ENCODE data around the gene C10orf67.
"Not testable (repeated sequence)": the region's sequence is repeated elsewhere in the genome, so short reads cannot be mapped to it uniquely, and the experiment has no call there.

The C10orf67 gene

GRCh38 chr10:23280419-23281043, 64.1 kb downstream of the C10orf67 start:
- TF ChIP-seq, protein P1, sequence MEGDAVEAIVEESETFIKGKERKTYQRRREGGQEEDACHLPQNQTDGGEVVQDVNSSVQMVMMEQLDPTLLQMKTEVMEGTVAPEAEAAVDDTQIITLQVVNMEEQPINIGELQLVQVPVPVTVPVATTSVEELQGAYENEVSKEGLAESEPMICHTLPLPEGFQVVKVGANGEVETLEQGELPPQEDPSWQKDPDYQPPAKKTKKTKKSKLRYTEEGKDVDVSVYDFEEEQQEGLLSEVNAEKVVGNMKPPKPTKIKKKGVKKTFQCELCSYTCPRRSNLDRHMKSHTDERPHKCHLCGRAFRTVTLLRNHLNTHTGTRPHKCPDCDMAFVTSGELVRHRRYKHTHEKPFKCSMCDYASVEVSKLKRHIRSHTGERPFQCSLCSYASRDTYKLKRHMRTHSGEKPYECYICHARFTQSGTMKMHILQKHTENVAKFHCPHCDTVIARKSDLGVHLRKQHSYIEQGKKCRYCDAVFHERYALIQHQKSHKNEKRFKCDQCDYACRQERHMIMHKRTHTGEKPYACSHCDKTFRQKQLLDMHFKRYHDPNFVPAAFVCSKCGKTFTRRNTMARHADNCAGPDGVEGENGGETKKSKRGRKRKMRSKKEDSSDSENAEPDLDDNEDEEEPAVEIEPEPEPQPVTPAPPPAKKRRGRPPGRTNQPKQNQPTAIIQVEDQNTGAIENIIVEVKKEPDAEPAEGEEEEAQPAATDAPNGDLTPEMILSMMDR (IDR thresholded peaks at IDR 0.05; ENCODE audit: control insufficient read depth, insufficient read depth, low read depth, low read length, missing control alignments): no peak
- no peak for DNase-seq (ENCODE audit: low read depth)
- H3K4me3 ChIP-seq (ENCODE audit: control insufficient read depth, low read depth, low read length): no peak overlapping the region

GRCh38 chr10:23275355-23275754, 69.2 kb downstream of the C10orf67 start:
- TF ChIP-seq, protein P1 (IDR thresholded peaks at IDR 0.05; ENCODE audit: control insufficient read depth, insufficient read depth, low read depth, low read length, missing control alignments): no peak
- DNase-seq (ENCODE audit: low read depth): no peak
- H3K4me3 ChIP-seq (ENCODE audit: control insufficient read depth, low read depth, low read length): no peak overlapping the region

DNA sequence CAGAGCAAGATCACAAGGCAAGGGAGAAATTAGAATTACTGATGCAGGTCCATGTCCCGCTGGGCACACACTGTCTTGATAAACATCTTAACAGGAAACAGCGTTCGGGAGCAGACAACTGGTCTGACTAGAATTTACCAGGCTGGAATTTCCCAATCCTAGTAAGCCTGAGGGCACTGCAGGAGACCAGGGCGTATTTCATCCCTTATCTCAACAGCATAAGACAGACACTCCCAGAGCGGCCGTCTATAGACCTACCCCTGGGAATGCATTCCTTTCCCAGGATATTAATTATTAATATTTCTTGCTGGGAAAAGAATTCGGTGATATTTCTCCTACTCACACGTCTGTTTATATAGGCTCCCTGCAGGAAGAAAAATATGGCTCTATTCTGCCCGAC, 70.4 kb downstream of the C10orf67 start:
- H3K4me3 ChIP-seq (ENCODE audit: control insufficient read depth, low read depth, low read length); DNase-seq (ENCODE audit: low read depth): not testable (repeated sequence)

GRCh38 chr10:23270531-23270930, 74.1 kb downstream of the C10orf67 start:
- TF ChIP-seq, protein P1 (IDR thresholded peaks at IDR 0.05; ENCODE audit: control insufficient read depth, insufficient read depth, low read depth, low read length, missing control alignments): no peak
- no peak for DNase-seq (ENCODE audit: low read depth)
- H3K4me3 ChIP-seq (ENCODE audit: control insufficient read depth, low read depth, low read length): no peak overlapping the region

- no peak for DNase-seq (ENCODE audit: low read depth)
- H3K4me3 ChIP-seq (ENCODE audit: control insufficient read depth, low read depth, low read length): no peak overlapping the region
- TF ChIP-seq, protein P1 (IDR thresholded peaks at IDR 0.05; ENCODE audit: control insufficient read depth, insufficient read depth, low read depth, low read length, missing control alignments): no peak
These were observed 81.0 kb downstream of the C10orf67 start for GRCh38 chr10:23263441-23264164.

GRCh38 chr10:23262928-23263327, 81.7 kb downstream of the C10orf67 start:
- no peak overlapping the region for H3K4me3 ChIP-seq (ENCODE audit: control insufficient read depth, low read depth, low read length)
- TF ChIP-seq, protein P1 (IDR thresholded peaks at IDR 0.05; ENCODE audit: control insufficient read depth, insufficient read depth, low read depth, low read length, missing control alignments): no peak
- no peak for DNase-seq (ENCODE audit: low read depth)

GRCh38 chr10:23258516-23258915, 86.1 kb downstream of the C10orf67 start:
- TF ChIP-seq, protein P1 (IDR thresholded peaks at IDR 0.05; ENCODE audit: control insufficient read depth, insufficient read depth, low read depth, low read length, missing control alignments): no peak
- H3K4me3 ChIP-seq (ENCODE audit: control insufficient read depth, low read depth, low read length): no peak overlapping the region
- no peak for DNase-seq (ENCODE audit: low read depth)
